Liver (tissue), 9 donors: ENCODE results near the gene CDH20. TPM values are rescaled to one million over a fixed set of nuclear protein-coding genes. Genes with fewer than 3 reads are reported as not detected.

Source experiments
- DNase-seq: peaks from one replicate; pipeline ENCODE4 v3.0.0-alpha.2; 2017; ENCODE audit warnings: low spot score
- H3K27ac ChIP-seq, 2 donors: one replicate each; pipeline ENCODE4 v1.7.0; 2013; ENCODE audit warnings: inconsistent platforms in 2 of 2, low read length in 2 of 2, control low read depth in 1 of 2, low read depth in 1 of 2, mild to moderate bottlenecking in 1 of 2
- H3K27me3 ChIP-seq, 4 donors: one replicate each; pipeline versions ENCODE4 v1.6.1 to v1.7.0; 2013; ENCODE audit warnings: low read length in 3 of 4, inconsistent platforms in 1 of 4, mild to moderate bottlenecking in 1 of 4, moderate library complexity in 1 of 4; ENCODE audit not compliant: control insufficient read depth in 4 of 4, insufficient read depth in 4 of 4
- H3K36me3 ChIP-seq, 4 donors: one replicate each; pipeline versions ENCODE4 v1.6.1 to v1.7.0; 2013; ENCODE audit warnings: low read length in 3 of 4, mild to moderate bottlenecking in 3 of 4, low read depth in 1 of 4, moderate library complexity in 1 of 4; ENCODE audit not compliant: control insufficient read depth in 4 of 4, insufficient read depth in 3 of 4
- H3K4me1 ChIP-seq, 4 donors: one replicate each; pipeline versions ENCODE4 v1.6.1 to v1.7.0; 2013; ENCODE audit warnings: low read length in 3 of 4, mild to moderate bottlenecking in 3 of 4, moderate library complexity in 1 of 4; ENCODE audit not compliant: control insufficient read depth in 4 of 4, insufficient read depth in 4 of 4
- H3K4me3 ChIP-seq, 3 donors: one replicate each; pipeline versions ENCODE4 v1.6.1 to v1.7.0; 2013; ENCODE audit warnings: low read length in 3 of 3, control low read depth in 1 of 3, low read depth in 1 of 3, mild to moderate bottlenecking in 1 of 3
- H3K9ac ChIP-seq, 2 donors: one replicate each; pipeline ENCODE4 v1.7.0; 2013; ENCODE audit warnings: low read length in 2 of 2, mild to moderate bottlenecking in 2 of 2, moderate library complexity in 2 of 2, control low read depth in 1 of 2, low read depth in 1 of 2
- H3K9me3 ChIP-seq, 4 donors: one replicate each; pipeline versions ENCODE4 v1.6.1 to v1.7.0; 2013; ENCODE audit warnings: low read length in 3 of 4; ENCODE audit not compliant: control insufficient read depth in 4 of 4
- ATF3 ChIP-seq: IDR thresholded peaks from 2 replicates; pipeline ENCODE4 v1.6.1; 2016; ENCODE audit warnings: antibody characterized with exemption
- CTCF ChIP-seq: fragments of 150-350 bp; IDR thresholded peaks from 2 replicates; pipeline ENCODE4 v1.5.1; 2017; ENCODE audit warnings: improper control_type of control experiment, low read depth, low read length; ENCODE audit not compliant: missing input control
- EGR1 ChIP-seq, 2 donors: IDR thresholded peaks; 2 replicates each; pipeline ENCODE4 v1.6.1; 2016 to 2018; ENCODE audit warnings: antibody characterized with exemption in 2 of 2, low read depth in 2 of 2
- FOXA1 ChIP-seq: IDR thresholded peaks from 2 replicates; pipeline ENCODE4 v1.6.1; 2016; ENCODE audit warnings: antibody characterized with exemption
- FOXA2 ChIP-seq: IDR thresholded peaks from 2 replicates; pipeline ENCODE4 v1.6.1; 2016; ENCODE audit warnings: antibody characterized with exemption
- GABPA ChIP-seq, 2 donors: IDR thresholded peaks in 1 of 2; conservative IDR thresholded peaks in 1 of 2; 2 replicates each; pipeline ENCODE4 v1.6.1; 2016; ENCODE audit warnings: antibody characterized with exemption in 2 of 2, mild to moderate bottlenecking in 1 of 2, moderate library complexity in 1 of 2
- HNF4A ChIP-seq, 2 donors: conservative IDR thresholded peaks; 2 replicates each; pipeline ENCODE4 v1.6.1; 2016; ENCODE audit warnings: antibody characterized with exemption in 2 of 2, mild to moderate bottlenecking in 2 of 2
- HNF4G ChIP-seq: IDR thresholded peaks from 2 replicates; pipeline ENCODE4 v1.6.1; 2016; ENCODE audit warnings: antibody characterized with exemption
- JUND ChIP-seq, 2 donors: IDR thresholded peaks; 2 replicates each; pipeline ENCODE4 v1.6.1; 2016; ENCODE audit warnings: antibody characterized with exemption in 2 of 2
- MAX ChIP-seq: IDR thresholded peaks from 2 replicates; pipeline ENCODE4 v1.6.1; 2016; ENCODE audit warnings: antibody characterized with exemption
- NR2F2 ChIP-seq: IDR thresholded peaks from 2 replicates; pipeline ENCODE4 v1.6.1; 2016; ENCODE audit warnings: antibody characterized with exemption
- RAD21 ChIP-seq, 2 donors: IDR thresholded peaks; 2 replicates each; pipeline ENCODE4 v1.6.1; 2016; ENCODE audit warnings: antibody characterized with exemption in 2 of 2, mild to moderate bottlenecking in 2 of 2
- RXRA ChIP-seq, 2 donors: IDR thresholded peaks; 2 replicates each; pipeline ENCODE4 v1.6.1; 2017 to 2018; ENCODE audit warnings: antibody characterized with exemption in 2 of 2, mild to moderate bottlenecking in 1 of 2
- SP1 ChIP-seq: IDR thresholded peaks from 2 replicates; pipeline ENCODE4 v1.6.1; 2018; ENCODE audit warnings: antibody characterized with exemption, mild to moderate bottlenecking
- TAF1 ChIP-seq: conservative IDR thresholded peaks from 2 replicates; pipeline ENCODE4 v1.6.1; 2016; ENCODE audit warnings: antibody characterized with exemption, mild to moderate bottlenecking
- YY1 ChIP-seq: IDR thresholded peaks from 2 replicates; pipeline ENCODE4 v1.6.1; 2016; ENCODE audit warnings: antibody characterized with exemption, mild to moderate bottlenecking
- WGBS: extraction: QIAGEN DNeasy Blood & Tissue Kit; methylation state at CpG from one replicate; pipeline ENCODE4 v1.1.7; 2013; 5-methylcytosine and 5-hydroxymethylcytosine counted together
- polyA plus RNA-seq, 2 donors: library from polyadenylated mRNA; stranded (reverse) in 1 of 2; unstranded in 1 of 2; fragments of 200-250 nt in 1 of 2; fragments of >200 nt in 1 of 2; fragmentation: Nextera tagmentation in 1 of 2; extraction: Ambion mirVana in 1 of 2; gene quantifications; one replicate each; pipeline versions ENCODE4 v1.2.1 to v1.2.3, GENCODE V29; 2013 to 2015
- total RNA-seq, 2 donors: library from RNA; depleted of rRNA; stranded (reverse); fragments of >200 nt; gene quantifications; one replicate each; pipeline ENCODE4 v1.2.3, GENCODE V29; 2014
- TF ChIP-seq, protein P1 (sequence below): IDR thresholded peaks from 2 replicates; pipeline ENCODE4 v1.6.1; 2016; ENCODE audit warnings: antibody characterized with exemption
- TF ChIP-seq, protein P2 (sequence below): IDR thresholded peaks from 2 replicates; pipeline ENCODE4 v1.6.1; 2016; ENCODE audit warnings: antibody characterized with exemption, mild to moderate bottlenecking
- donor health status: healthy.
- donor health status: healthy.
- donor health status: healthy.
- donor health status: healthy.
- donor health status: healthy.

Gene CDH20
- total and polyA plus RNA-seq, 4 donors: 0.08 to 0.11 (median 0.09) TPM; not detected in 1

GRCh38 chr18:61549416-61549815 lies 216.2 kb downstream of the CDH20 start:
- Histone ChIP-seq H3K27me3 (no peaks in the 10 kb centered on the region), H3K9me3 (no peaks in the 10 kb centered on the region), H3K36me3 (no peaks in the 10 kb centered on the region), H3K4me1 (no peaks in the 10 kb centered on the region), H3K4me3 (no peak overlapping the region), H3K9ac (no peak overlapping the region), H3K27ac (no peak overlapping the region)
- 94% methylated on average over 3 of the region's 3 CpGs for WGBS
- TF ChIP-seq NR2F2: no peak
- TF ChIP-seq SP1: no peak
- TF ChIP-seq EGR1 (IDR thresholded peaks at IDR 0.05; ENCODE audit: low read depth in 2 of 2): no peak
- TF ChIP-seq MAX: no peak
- TF ChIP-seq RXRA (IDR thresholded peaks at IDR 0.05): no peak
- TF ChIP-seq CTCF: no peak
- TF ChIP-seq, protein P1, sequence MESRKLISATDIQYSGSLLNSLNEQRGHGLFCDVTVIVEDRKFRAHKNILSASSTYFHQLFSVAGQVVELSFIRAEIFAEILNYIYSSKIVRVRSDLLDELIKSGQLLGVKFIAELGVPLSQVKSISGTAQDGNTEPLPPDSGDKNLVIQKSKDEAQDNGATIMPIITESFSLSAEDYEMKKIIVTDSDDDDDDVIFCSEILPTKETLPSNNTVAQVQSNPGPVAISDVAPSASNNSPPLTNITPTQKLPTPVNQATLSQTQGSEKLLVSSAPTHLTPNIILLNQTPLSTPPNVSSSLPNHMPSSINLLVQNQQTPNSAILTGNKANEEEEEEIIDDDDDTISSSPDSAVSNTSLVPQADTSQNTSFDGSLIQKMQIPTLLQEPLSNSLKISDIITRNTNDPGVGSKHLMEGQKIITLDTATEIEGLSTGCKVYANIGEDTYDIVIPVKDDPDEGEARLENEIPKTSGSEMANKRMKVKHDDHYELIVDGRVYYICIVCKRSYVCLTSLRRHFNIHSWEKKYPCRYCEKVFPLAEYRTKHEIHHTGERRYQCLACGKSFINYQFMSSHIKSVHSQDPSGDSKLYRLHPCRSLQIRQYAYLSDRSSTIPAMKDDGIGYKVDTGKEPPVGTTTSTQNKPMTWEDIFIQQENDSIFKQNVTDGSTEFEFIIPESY: no peak
- no peak for TF ChIP-seq FOXA1
- TF ChIP-seq FOXA2: no peak
- no peak for TF ChIP-seq TAF1
- TF ChIP-seq GABPA (IDR thresholded peaks at IDR 0.05 in 1 of 2, conservative IDR thresholded peaks at IDR 0.05 in 1 of 2): no peak
- no peak for TF ChIP-seq RAD21 (IDR thresholded peaks at IDR 0.05)
- TF ChIP-seq HNF4A (conservative IDR thresholded peaks at IDR 0.05): no peak
- TF ChIP-seq, protein P2, sequence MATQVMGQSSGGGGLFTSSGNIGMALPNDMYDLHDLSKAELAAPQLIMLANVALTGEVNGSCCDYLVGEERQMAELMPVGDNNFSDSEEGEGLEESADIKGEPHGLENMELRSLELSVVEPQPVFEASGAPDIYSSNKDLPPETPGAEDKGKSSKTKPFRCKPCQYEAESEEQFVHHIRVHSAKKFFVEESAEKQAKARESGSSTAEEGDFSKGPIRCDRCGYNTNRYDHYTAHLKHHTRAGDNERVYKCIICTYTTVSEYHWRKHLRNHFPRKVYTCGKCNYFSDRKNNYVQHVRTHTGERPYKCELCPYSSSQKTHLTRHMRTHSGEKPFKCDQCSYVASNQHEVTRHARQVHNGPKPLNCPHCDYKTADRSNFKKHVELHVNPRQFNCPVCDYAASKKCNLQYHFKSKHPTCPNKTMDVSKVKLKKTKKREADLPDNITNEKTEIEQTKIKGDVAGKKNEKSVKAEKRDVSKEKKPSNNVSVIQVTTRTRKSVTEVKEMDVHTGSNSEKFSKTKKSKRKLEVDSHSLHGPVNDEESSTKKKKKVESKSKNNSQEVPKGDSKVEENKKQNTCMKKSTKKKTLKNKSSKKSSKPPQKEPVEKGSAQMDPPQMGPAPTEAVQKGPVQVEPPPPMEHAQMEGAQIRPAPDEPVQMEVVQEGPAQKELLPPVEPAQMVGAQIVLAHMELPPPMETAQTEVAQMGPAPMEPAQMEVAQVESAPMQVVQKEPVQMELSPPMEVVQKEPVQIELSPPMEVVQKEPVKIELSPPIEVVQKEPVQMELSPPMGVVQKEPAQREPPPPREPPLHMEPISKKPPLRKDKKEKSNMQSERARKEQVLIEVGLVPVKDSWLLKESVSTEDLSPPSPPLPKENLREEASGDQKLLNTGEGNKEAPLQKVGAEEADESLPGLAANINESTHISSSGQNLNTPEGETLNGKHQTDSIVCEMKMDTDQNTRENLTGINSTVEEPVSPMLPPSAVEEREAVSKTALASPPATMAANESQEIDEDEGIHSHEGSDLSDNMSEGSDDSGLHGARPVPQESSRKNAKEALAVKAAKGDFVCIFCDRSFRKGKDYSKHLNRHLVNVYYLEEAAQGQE: no peak
- no peak for TF ChIP-seq HNF4G
- TF ChIP-seq YY1: no peak
- no peak for TF ChIP-seq JUND (IDR thresholded peaks at IDR 0.05)
- TF ChIP-seq ATF3: no peak
- no peak for DNase-seq

GRCh38 chr18:61549889-61550288 lies 216.7 kb downstream of the CDH20 start:
- WGBS: 92% methylated on average over 11 of the region's 11 CpGs
- Histone ChIP-seq H3K27ac (no peak overlapping the region), H3K36me3 (no peaks in the 10 kb centered on the region), H3K9ac (no peak overlapping the region), H3K9me3 (no peaks in the 10 kb centered on the region), H3K4me3 (no peak overlapping the region), H3K27me3 (no peaks in the 10 kb centered on the region), H3K4me1 (no peaks in the 10 kb centered on the region)
- DNase-seq: no peak
- TF ChIP-seq CTCF (no peak), TAF1 (no peak), JUND (IDR thresholded peaks at IDR 0.05) (no peak), EGR1 (IDR thresholded peaks at IDR 0.05; ENCODE audit: low read depth in 2 of 2) (no peak), RAD21 (IDR thresholded peaks at IDR 0.05) (no peak), FOXA2 (no peak), NR2F2 (no peak), GABPA (IDR thresholded peaks at IDR 0.05 in 1 of 2, conservative IDR thresholded peaks at IDR 0.05 in 1 of 2) (no peak), YY1 (no peak), HNF4G (no peak), SP1 (no peak), MAX (no peak)
- TF ChIP-seq, protein P2: no peak
